ENCODE measurements around the gene DPP6.

The DPP6 gene

GRCh38 chr7:154412105-154412504 is 359.9 kb downstream of the DPP6 start:
- DNase-seq (ENCODE audit: low read depth), result no peak

GRCh38 chr7:154415709-154416399 is 363.7 kb downstream of the DPP6 start:
- no peak for DNase-seq (ENCODE audit: low read depth)

GRCh38 chr7:154416714-154417113 is 364.5 kb downstream of the DPP6 start:
- no peak for DNase-seq (ENCODE audit: low read depth)

GRCh38 chr7:154419344-154419743 is 367.1 kb downstream of the DPP6 start:
- DNase-seq (ENCODE audit: low read depth), result no peak

- DNase-seq (ENCODE audit: low read depth), result no peak
Observed at GRCh38 chr7:154423231-154423630, 371.0 kb downstream of the DPP6 start.

- DNase-seq (ENCODE audit: low read depth), result no peak
Observed at GRCh38 chr7:154424350-154424749, 372.2 kb downstream of the DPP6 start.

- DNase-seq (ENCODE audit: low read depth), result no peak
Observed at GRCh38 chr7:154425271-154425670, 373.1 kb downstream of the DPP6 start.

- DNase-seq (ENCODE audit: low read depth), result no peak
Observed at GRCh38 chr7:154426778-154427177, 374.6 kb downstream of the DPP6 start.

GRCh38 chr7:154427533-154427932 is 375.3 kb downstream of the DPP6 start:
- DNase-seq (ENCODE audit: low read depth), result no peak

- DNase-seq (ENCODE audit: low read depth), result no peak
Observed at GRCh38 chr7:154429666-154430404, 377.6 kb downstream of the DPP6 start.

- DNase-seq (ENCODE audit: low read depth), result no peak
Observed at GRCh38 chr7:154430640-154431039, 378.4 kb downstream of the DPP6 start.

- no peak for DNase-seq (ENCODE audit: low read depth)
Observed at GRCh38 chr7:154431045-154431444, 378.8 kb downstream of the DPP6 start.

- no peak for DNase-seq (ENCODE audit: low read depth)
Observed at GRCh38 chr7:154433632-154434598, 381.7 kb downstream of the DPP6 start.

- no peak for DNase-seq (ENCODE audit: low read depth)
Observed at GRCh38 chr7:154436560-154436959, 384.4 kb downstream of the DPP6 start.

GRCh38 chr7:154437234-154437633 is 385.0 kb downstream of the DPP6 start:
- no peak for DNase-seq (ENCODE audit: low read depth)

GRCh38 chr7:154438571-154439367 is 386.6 kb downstream of the DPP6 start:
- no peak for DNase-seq (ENCODE audit: low read depth)

GRCh38 chr7:154440058-154440457 is 387.9 kb downstream of the DPP6 start:
- DNase-seq (ENCODE audit: low read depth), result no peak

- DNase-seq (ENCODE audit: low read depth), result no peak
Observed at GRCh38 chr7:154440651-154441050, 388.5 kb downstream of the DPP6 start.

GRCh38 chr7:154441811-154442210 is 389.6 kb downstream of the DPP6 start:
- DNase-seq (ENCODE audit: low read depth), result no peak

- DNase-seq (ENCODE audit: low read depth), result no peak
Observed at GRCh38 chr7:154442939-154443338, 390.7 kb downstream of the DPP6 start.

- no peak for DNase-seq (ENCODE audit: low read depth)
Observed at GRCh38 chr7:154450451-154450850, 398.3 kb downstream of the DPP6 start.
